GM18951 (cell line): Measurements from ENCODE around the gene RAB25.
"Not testable (repeated sequence)": the region's sequence is repeated elsewhere in the genome, so short reads cannot be mapped to it uniquely, and the experiment has no call there.

Experiments
- POLR2A ChIP-seq: IDR thresholded peaks from 4 replicates; pipeline ENCODE4 v1.6.1; 2011; ENCODE audit warnings: mild to moderate bottlenecking; ENCODE audit not compliant: insufficient read length, insufficient read depth; ENCODE audit errors: extremely low read depth
- in situ Hi-C: fragments of 300-500 bp; cut with MboI; formaldehyde crosslinking; loops from one replicate; pipeline ENCODE4 v1.12.0; 2022; ENCODE audit warnings: low sequenced_read_pairs, mixed read lengths, inconsistent platforms; ENCODE audit not compliant: unreplicated experiment

Gene RAB25

DNA sequence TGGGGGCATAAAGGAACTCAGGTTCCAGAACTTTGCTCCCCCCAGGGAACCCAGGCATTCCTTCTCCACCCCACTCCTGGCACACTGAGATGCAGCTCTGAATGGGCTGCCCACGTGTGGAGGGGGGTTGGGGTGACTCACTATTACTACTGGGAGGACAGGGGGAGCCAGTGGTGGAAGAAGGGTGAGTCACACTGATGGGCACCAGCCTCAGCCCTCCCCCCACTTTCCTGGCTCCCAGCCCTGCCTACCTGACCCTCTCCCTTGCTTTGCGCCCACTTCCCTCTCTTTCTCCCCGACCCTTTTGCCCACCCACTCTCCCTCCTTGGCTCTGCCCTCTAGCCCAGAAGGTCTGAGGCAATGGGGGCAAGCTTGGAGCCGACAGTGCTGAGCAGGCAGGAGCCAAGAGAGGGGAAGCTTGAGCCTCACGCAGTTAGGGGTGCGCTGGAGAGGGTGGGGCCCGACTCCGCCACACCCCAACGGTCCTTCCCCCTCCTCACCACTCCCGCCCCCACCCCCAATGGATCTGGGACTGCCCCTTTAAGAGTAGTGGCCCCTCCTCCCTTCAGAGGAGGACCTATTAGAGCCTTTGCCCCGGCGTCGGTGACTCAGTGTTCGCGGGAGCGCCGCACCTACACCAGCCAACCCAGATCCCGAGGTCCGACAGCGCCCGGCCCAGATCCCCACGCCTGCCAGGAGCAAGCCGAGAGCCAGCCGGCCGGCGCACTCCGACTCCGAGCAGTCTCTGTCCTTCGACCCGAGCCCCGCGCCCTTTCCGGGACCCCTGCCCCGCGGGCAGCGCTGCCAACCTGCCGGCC lies 53.4 kb downstream of the RAB25 start, which contains the start of gene LMNA:
TSS of gene LMNA (plus strand) at position 611 of the 818 bp plus-strand sequence. CDS start 208 bp downstream, outside the sequence.
- in situ Hi-C loops: no loop called here

DNA sequence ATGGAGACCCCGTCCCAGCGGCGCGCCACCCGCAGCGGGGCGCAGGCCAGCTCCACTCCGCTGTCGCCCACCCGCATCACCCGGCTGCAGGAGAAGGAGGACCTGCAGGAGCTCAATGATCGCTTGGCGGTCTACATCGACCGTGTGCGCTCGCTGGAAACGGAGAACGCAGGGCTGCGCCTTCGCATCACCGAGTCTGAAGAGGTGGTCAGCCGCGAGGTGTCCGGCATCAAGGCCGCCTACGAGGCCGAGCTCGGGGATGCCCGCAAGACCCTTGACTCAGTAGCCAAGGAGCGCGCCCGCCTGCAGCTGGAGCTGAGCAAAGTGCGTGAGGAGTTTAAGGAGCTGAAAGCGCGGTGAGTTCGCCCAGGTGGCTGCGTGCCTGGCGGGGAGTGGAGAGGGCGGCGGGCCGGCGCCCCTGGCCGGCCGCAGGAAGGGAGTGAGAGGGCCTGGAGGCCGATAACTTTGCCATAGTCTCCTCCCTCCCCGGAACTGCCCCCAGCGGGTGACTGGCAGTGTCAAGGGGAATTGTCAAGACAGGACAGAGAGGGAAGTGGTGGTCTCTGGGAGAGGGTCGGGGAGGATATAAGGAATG lies 54.1 kb downstream of the RAB25 start:
- no peak for TF ChIP-seq POLR2A

More for the DNA sequence above, 53.4 kb downstream of the RAB25 start, which contains the start of gene LMNA:
- TF ChIP-seq POLR2A: peak; percentile 93

DNA sequence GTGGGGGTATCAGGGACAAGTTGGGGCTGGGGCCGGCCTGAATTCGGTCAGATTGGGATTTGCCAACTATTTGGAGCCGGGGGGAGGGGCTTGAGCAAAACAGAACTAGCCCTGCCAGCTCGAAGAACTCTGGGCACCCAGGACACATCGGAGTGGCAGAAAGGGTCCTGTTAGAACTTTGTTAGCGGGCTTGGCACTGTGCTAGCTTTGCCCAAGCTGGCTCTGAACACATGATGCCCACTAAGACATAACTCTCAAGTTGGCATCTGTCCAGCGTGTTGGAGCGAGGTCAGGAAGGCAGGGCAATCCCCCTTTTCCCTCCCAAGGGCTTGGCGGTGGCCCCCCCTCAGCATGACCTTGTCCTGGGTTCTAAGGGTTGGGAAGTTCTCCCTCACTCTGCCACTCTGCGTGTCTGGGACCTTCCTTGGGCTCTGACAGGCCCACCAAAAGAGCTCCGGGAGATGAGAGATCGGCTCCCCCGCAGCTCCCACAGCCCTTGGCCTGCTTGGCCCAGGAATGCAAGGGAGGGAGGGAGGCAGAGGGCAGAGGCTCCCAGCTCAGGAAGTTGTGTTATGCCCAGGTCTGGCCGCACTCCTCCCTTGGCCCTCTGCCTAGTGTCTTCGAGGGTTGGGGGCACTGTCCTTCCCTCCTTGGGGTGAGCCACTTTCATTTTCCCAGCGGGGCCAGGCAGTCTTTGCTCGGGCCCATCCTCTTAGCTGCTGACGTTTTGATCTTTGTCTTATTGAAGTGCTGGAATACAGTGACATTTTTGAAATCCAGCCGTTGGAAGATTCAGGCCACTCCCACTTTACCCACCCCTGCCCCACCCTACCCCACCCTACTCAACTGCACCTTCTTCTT lies 54.8 kb downstream of the RAB25 start:
- TF ChIP-seq POLR2A: no peak
- in situ Hi-C loops: no loop called here

More for the DNA sequence above, 54.1 kb downstream of the RAB25 start:
- in situ Hi-C loops: no loop called here

- in situ Hi-C loops: not testable (repeated sequence)
These were observed 55.8 kb downstream of the RAB25 start for GRCh38 chr1:156116731-156117130.

DNA sequence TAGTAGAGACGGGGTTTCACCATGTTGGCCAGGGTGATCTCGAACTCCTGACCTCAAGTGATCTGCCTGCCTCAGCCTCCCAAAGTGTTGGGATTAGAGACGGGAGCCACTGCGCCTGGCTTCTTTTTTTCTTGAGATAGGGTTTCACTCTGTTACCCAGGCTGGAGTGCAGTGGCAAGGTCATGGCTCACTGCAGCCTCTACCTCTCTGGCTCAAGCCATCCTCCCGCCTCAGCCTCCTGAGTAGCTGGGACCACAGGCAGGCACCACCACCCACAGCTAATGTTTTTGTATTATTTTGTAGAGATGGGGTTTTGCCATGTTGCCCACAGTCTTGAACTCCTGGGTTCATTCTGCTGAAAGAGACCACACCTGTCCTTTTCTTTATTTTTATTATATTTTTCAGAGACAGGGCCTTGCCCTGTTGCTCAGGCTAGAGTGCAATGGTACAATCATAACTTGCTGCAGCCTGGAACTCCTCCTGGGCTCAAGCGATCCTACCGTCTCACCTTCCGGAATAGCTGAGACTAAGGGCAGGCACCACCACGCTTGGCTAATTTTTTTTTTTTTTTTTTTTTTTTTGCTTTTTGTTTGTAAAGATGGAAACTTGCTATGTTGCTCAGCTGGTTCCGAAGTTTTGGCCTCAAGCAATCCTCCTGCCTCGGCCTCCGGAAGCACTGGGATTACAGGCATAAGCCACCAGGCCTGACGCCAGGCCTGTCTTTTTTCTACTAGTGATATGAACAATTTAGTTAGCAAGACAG lies 56.6 kb downstream of the RAB25 start:
- in situ Hi-C loops: no loop called here
- no peak for TF ChIP-seq POLR2A

GRCh38 chr1:156118177-156118868 lies 57.4 kb downstream of the RAB25 start:
- TF ChIP-seq POLR2A: no peak
- in situ Hi-C loops: no loop called here

- no peak for TF ChIP-seq POLR2A
- in situ Hi-C loops: no loop called here
These were observed 58.7 kb downstream of the RAB25 start for GRCh38 chr1:156119503-156120209.
